ENCODE data around the gene TMA7.
A peak's percentile ranks its signal among the peaks of the same experiment; 100 is the strongest.

DNA sequence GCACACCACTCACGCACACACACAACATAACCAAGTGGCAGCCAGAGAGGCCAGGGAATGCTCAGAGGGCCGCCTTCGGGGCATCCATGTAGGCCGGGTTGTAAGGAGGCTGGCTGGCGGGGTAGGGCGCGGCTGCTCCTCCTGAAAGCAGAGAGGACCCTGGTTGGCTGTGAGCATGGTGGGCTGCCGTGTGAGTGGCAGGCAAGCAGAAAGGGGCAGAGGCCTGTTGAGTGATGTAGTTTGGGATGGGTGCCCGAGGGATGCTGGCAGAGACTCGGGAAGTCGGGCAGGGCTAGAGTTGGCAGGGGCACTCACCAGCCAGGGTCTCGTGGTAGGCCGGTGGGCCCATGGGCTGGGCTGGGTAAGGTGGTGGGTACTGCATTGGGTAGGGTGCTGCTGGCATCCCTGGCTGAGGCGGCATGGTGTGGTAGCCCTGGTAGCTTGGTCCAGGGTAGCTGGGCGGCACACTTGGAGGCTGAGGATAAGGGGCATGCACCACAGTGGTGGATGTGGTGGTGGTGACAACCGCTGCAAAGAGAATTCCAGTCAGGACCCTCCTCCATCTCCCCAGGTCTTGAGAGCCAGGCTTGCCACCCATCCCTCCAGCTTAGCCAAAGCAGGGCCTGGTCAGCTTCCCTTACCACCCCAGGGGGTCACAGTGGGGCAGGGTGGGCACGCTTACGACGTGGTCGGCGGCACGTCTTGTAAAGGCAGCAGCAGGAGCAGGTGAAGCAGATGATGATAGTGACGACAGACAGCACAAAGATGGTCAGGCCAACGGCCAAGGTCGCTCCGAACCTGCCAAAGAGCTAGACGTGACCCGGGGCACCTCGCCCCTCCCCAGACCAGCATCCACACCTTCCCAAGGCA lies 29.2 kb downstream of the TMA7 start:
- TF ChIP-seq POLR2A (IDR thresholded peaks at IDR 0.05; ENCODE audit: low read depth, low read length) (no peak; the same call in none of the 2 replicates), POLR2AphosphoS5 (IDR thresholded peaks at IDR 0.05; ENCODE audit: low read depth, low read length) (0 out of 2 replicates have a peak, but pooled peaks have one; percentile 25)
